ENCODE results near the gene ANAPC4.
A peak's percentile ranks its signal among the peaks of the same experiment; 100 is the strongest.

ANAPC4 gene

GRCh38 chr4:25454476-25454875 lies 77.4 kb downstream of the ANAPC4 start:
- Histone ChIP-seq H3K36me3 (replicated peaks) (no peaks in the 10 kb centered on the region), H3K4me3 (ENCODE audit: low read depth, low read length) (no peak overlapping the region), H3K27ac (no peak overlapping the region), H3K27me3 (replicated peaks) (no peaks in the 10 kb centered on the region)
- DNase-seq, result no peak
- in situ Hi-C loops (cut with HindIII; ENCODE audit: low pct_ligation_motif_present, low sequenced_read_pairs), result no loop called here
- TF ChIP-seq CTCF (IDR thresholded peaks at IDR 0.05; ENCODE audit: low read depth, low read length, missing control alignments), result no peak

GRCh38 chr4:25457053-25457715 lies 80.1 kb downstream of the ANAPC4 start:
- no peak overlapping the region for H3K27ac ChIP-seq
- H3K4me3 ChIP-seq (ENCODE audit: low read depth, low read length), result no peak overlapping the region
- H3K27me3 ChIP-seq (replicated peaks), result no peaks in the 10 kb centered on the region
- no peaks in the 10 kb centered on the region for H3K36me3 ChIP-seq (replicated peaks)
- DNase-seq, result no peak
- in situ Hi-C loops (cut with HindIII; ENCODE audit: low pct_ligation_motif_present, low sequenced_read_pairs), result no loop called here
- TF ChIP-seq CTCF (IDR thresholded peaks at IDR 0.05; ENCODE audit: low read depth, low read length, missing control alignments), result no peak

- Histone ChIP-seq H3K4me3 (ENCODE audit: low read depth, low read length) (no peak overlapping the region), H3K27ac (no peak overlapping the region), H3K27me3 (replicated peaks) (no peaks in the 10 kb centered on the region), H3K36me3 (replicated peaks) (no peaks in the 10 kb centered on the region)
- DNase-seq, result peak; percentile 42
- TF ChIP-seq CTCF (IDR thresholded peaks at IDR 0.05; ENCODE audit: low read depth, low read length, missing control alignments), result no peak
- in situ Hi-C loops (cut with HindIII; ENCODE audit: low pct_ligation_motif_present, low sequenced_read_pairs), result no loop called here
Observed at GRCh38 chr4:25466966-25467697, 90.1 kb downstream of the ANAPC4 start.

GRCh38 chr4:25467843-25468242 lies 90.8 kb downstream of the ANAPC4 start:
- H3K4me3 ChIP-seq (ENCODE audit: low read depth, low read length), result no peak overlapping the region
- no peaks in the 10 kb centered on the region for H3K27me3 ChIP-seq (replicated peaks)
- H3K27ac ChIP-seq, result no peak overlapping the region
- in situ Hi-C loops (cut with HindIII; ENCODE audit: low pct_ligation_motif_present, low sequenced_read_pairs), result no loop called here
- no peaks in the 10 kb centered on the region for H3K36me3 ChIP-seq (replicated peaks)
- DNase-seq, result no peak
- no peak for TF ChIP-seq CTCF (IDR thresholded peaks at IDR 0.05; ENCODE audit: low read depth, low read length, missing control alignments)
